ENCODE results near the gene LENG1.
A peak's percentile ranks its signal among the peaks of the same experiment; 100 is the strongest.

LENG1 gene

DNA sequence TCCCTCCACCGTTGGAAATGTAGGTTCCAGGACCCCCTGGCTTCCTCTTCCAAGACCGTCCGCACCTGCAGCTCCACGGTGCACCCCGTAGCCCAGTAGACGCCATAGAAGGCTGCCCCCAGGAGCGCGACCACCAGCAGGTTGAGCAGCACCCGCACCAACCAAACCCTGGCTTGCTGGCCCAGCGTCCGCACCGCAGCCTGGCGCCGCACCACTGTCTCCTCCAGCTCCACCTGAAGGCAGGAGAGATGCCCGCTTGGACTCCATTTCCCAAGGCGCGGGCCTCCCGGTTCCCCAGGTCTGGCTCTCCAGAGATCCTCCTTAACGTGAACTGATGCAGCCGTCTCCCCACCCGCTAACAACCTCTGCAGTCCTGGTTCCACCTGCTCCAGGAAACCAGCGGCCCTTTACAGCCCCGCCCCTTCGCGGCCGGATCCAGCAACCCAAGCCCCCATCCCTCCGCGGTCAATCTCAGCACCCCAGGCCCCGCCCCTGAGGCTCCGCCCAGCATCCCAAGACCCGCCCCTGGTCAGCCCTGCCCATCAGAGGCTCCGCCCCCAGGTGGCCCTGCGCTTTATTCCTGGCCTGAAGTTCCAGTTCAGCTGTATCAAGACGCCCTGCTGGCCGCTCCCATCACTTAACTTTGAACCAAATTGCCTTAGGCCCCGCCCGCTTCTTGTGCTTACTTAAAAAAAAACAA is 5.0 kb upstream of the LENG1 start:
- peak; percentile 60 for DNase-seq (ENCODE audit: low spot score)

DNA sequence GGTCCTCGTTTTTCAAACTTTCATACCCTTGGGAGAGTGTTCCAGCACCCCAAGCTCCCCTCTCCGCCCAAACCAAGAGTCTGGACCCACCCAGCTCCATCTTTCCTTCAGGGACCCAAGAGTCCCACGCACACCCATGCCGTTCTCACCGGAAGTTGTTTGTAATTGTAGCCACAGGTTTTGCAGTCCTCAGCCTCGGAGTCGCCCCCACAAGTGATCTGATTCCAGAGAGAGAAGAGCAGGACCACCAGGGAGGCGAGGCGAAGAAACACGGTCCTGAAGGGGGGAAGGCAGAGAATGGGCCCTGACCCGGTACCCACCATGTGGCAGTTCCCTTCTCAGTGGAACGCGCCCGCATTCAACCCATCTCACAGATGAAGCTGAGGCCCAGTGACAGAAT is 3.4 kb upstream of the LENG1 start:
- no peak for DNase-seq (ENCODE audit: low spot score)

DNA sequence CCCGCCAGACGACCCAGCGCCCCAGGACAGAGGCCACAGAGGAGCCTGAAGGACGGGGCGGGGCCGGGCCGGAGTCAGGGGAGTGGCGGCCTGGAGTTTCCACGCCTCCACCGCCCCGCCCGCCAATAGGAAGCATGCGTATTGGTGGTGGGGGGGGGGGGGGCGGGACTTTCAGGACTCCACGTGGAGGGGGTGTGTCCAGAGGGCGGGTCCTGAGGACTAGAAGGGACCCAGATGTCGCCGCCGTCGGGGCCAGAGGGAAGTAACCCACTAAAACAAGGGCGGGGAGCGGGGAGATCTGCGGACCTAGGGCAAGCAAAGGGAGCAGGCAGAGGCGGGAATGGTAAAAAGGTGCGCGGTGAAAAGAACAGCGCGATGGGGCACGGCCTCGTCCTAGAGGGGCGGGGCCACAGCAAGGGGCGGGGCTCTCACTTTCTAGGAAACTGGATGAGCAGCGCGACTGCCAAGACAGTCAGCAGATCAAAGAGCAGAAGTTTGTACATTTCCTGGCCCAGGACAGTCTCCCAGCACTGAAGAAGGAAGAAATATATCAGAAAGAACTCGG is 2.8 kb upstream of the LENG1 start:
- peak; percentile 94 for DNase-seq (ENCODE audit: low spot score)

DNA sequence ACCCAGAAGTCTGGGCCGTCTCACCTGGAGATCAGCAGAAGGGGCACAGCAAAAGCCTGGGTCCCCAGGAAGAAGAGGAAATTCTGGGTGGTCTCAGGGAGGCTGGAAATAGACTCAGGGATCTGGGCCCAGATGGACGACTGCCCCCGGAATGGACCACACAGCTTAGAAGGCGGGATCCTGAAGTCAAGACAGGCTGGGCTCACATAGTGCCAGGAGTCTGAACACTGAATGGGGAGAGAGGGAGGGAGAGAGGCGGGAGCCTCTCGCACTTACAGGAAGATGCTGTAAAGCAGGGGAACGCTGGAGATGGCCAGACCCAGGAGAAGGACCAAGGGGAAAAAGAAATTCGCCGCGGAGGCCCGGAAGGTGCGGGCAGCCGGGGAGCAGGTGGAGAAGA is 1.3 kb upstream of the LENG1 start:
- DNase-seq (ENCODE audit: low spot score): no peak

DNA sequence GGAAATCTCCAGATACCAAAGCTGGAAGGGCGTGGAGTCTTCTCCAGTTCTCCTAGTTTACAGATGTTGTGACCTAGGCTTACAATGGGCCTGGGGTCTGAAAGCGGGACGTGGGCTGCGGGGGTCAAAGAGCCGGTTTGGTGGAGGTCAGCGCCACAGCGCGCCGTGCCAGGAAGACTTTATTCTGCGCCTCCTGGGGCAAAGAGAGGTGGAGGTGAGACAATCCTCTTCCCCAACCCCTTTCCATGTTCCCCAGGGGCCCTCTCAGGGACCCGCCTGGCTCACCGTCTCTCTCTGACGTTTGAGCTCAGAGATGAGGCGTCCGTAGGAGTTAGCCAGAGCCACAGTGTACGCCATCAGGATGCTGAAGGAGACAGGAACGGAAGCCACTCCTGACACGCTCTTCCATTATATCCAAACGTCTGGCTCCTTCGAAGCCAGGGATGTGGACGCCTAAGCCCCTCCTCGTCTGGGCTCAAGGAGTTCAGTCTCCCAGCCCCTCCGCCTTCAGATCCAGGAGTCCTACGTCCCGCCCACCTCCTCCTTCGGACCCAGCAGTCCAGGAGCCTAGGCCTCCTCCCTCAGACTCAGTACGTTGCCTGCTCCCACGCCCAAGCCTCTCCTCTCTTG is 776 bp upstream of the LENG1 start:
- DNase-seq (ENCODE audit: low spot score): no peak

DNA sequence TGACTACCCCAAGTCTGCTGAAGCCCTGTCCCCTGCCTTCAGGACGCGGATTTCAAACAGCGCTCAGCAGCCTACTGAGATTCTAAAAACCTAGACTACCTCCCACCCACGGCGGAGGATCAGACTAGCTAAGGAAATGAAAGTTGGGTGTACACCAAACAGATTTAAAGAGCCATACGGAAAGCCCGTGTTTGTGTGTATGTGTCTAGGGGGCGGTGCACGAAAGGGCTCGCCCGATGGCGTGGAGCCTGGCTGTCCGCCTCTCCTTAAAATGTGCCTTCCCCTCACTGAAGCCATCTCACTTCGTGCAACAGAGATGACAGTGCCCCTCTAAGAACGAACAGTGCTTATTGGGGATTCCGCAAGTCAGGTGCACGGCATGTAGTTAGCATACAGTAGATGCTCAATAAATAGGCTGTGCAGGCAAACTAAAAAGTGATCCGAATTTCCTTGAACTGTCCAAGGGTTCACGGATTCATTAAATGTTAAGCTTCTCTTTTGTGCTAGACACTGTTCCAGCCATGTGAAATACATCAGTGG is 639 bp downstream of the LENG1 start:
- DNase-seq (ENCODE audit: low spot score): peak; percentile 44

DNA sequence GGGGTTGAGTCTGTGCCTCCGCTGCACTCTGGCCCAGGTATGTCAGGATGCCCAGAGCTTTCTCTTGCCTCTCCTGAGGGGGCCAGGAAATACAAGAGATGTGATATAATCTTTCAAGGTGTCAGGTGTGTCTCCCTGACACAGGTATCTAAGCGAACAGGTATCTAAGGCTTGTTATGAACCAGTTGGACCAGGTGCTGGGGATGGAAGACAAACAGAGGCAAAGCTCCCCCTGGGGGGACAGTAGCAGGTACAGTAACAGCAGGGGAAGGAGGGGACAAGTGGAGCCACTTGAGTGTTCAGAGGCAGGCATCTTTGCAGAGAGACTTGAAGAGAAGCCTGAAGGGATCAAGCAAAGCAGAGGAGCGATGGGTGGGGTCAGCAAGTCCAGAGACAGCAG is 2.6 kb downstream of the LENG1 start:
- DNase-seq (ENCODE audit: low spot score): no peak

DNA sequence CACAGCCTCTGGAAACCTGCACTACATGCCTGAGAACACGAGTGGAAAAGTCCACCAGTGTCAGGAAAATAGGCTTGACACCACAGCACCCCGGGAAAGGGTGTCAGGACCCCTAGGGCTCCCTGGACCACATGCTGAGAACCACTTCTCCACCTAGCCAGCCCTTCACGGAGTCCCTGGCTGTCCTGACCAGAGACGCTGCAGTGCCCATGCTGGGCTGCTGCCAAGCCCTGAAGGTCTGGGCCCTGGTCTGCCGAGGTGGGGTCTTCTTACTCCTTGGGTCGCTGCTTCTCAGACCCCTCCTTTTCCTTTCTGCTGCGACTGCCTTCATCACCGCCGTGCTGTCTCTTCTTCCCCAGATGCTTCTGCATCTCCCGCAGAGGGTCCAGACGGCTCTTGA is 3.0 kb downstream of the LENG1 start:
- DNase-seq (ENCODE audit: low spot score): no peak

DNA sequence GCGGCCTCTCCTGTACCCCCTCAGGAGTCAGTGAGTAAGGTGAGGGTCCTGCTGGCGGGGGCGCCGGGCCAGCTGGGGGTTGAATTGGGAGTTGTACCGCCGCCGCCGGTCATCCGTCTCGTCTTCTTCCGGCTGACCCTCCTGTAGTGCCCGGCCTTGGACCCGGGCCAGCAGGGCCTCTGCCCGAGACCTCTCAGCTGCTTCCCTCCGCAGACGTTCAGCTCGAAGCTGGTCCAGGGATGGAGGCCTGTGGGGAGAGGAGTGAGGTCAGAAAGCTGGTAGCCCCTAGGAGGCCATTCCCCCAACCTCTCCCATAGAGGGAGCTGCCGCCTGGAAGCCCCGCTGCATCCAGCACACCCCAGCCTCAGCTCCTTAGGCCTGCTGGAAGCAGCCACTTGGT is 3.8 kb downstream of the LENG1 start:
- no peak for DNase-seq (ENCODE audit: low spot score)

DNA sequence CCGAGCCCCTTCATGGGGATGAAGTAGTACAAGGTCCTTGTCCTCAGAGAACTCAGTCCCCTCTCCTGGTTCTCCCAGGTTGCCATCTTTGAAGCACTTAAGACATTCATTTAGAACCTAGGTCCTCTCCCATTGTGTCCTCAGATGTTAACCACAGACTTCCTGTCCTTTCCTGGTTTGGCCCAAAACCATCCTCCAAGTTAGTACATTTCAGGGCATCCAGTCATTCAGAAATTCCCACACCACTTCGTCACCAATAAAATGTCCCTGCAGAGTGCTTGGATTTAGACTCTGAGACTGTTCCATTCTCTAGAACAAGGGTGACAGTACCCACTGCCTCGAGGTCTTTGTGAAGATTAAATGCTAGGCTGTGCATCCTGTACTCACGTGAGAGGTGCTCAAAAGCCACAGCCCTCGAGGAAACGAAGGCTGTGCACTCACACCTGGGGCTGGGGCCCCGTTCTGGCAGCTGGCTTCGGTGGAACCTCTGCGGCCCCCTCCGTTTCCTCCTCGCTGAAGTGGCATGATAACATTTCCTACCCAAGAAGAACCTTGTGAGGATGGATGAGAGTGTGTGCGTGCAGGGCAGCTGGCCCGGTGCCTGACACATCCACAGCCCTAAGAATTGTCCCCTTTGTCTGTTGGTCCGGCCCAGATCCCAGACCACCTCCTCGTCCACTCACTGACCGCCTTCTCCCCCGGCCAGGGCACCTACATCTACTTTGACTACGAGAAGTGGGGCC is 4.7 kb downstream of the LENG1 start:
- DNase-seq (ENCODE audit: low spot score): peak; percentile 48

DNA sequence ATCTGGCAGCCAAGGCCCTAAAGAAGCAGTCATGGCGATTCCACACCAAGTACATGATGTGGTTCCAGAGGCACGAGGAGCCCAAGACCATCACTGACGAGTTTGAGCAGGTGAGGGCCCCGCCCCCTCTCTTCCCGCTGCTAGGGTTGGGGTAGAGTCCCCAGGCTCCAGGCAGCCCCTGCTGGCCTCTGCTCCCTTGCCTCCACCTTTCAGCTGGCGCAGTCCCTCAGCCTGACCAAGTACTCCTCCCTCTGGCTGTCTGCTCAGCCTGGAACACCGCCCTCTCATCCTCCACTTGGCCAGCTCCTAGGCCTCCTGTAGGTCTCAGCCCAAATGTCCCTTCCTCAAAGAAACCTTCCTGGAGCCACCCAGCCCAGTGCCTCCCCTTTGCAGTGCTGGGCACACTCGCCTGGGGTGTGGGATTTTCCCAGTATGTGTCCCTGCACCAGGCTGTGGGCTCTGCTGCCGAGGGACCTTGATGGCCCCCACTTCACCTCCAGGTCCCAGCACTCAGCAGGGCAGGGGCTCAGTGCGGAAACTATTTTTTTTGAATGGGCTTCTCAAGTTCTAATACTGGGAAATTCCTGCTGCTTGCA is 5.7 kb downstream of the LENG1 start:
- no peak for DNase-seq (ENCODE audit: low spot score)

DNA sequence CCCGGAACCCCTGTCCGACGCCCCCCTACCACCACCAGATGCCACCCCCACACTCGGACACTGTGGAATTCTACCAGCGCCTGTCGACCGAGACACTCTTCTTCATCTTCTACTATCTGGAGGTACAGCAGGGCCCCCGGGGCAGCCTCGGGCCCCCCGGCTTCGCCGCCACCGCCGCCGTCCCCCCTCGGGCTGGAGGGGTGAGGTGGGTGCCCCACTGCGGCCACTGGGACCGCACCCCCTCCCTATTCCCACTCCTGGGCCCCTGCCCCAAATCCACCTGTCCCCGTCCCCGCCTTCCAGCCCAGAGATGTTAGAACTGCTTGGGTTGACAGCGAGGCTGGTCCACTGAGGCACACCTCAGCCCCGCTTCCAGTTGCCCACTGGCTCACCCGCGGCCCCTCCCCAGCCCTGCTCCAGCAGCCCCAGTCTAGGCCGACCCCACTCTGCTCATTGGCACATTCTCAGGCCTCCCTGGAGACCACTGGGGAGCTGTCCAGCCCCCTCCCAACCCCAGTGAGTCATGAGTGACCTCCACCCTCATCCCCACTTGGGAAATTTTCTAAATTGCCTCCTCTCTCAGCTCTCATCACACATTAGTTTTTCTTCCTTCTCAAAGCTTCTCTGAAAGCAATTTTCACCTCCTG is 6.5 kb downstream of the LENG1 start:
- DNase-seq (ENCODE audit: low spot score): no peak

DNA sequence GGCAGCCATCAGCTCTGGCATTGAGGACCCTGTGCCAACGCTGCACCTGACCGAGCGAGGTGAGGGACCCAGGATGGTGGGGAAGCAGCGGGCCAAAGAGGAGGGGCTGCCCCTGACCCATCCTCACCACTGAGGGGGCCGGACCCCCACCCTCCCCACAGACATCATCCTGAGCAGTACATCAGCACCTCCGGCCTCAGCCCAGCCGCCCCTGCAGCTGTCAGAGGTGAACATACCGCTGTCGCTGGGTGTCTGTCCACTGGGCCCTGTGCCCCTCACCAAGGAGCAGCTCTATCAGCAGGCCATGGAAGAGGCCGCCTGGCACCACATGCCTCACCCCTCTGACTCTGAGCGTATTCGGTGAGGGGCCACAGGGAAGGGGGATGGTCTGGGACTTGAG is 7.3 kb downstream of the LENG1 start:
- DNase-seq (ENCODE audit: low spot score): no peak

DNA sequence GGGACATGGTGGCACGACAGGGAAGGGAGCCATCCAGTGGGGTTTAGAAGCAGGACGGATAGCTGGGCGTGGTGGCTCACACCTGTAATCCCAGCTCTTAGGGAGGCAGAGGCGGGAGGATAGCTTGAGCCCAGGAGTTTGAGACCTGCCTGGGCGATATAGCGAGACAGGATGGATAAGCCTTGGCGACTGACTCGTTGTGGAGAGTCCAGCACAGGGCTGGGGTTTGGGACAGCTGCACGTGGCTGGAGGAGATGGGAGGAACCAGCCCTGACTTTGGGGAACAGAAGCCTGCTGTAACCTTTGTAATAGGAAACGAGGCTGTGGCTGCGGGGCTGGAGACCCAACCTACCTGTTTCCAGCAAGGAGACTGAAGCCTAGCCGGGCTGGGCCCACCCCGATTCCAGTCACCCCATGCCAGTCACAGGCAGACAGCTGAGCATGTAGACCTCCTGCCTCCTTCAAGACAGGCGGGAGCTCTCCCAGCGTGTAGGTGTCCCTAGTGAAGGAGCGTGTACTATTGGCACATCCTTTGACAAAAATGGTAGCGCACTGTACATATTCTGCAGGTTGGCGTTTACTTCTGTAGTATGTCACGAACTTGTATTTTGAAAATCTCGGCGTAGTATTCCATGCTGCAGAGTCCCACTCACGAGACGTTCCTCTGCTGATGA is 8.0 kb downstream of the LENG1 start:
- no peak for DNase-seq (ENCODE audit: low spot score)

DNA sequence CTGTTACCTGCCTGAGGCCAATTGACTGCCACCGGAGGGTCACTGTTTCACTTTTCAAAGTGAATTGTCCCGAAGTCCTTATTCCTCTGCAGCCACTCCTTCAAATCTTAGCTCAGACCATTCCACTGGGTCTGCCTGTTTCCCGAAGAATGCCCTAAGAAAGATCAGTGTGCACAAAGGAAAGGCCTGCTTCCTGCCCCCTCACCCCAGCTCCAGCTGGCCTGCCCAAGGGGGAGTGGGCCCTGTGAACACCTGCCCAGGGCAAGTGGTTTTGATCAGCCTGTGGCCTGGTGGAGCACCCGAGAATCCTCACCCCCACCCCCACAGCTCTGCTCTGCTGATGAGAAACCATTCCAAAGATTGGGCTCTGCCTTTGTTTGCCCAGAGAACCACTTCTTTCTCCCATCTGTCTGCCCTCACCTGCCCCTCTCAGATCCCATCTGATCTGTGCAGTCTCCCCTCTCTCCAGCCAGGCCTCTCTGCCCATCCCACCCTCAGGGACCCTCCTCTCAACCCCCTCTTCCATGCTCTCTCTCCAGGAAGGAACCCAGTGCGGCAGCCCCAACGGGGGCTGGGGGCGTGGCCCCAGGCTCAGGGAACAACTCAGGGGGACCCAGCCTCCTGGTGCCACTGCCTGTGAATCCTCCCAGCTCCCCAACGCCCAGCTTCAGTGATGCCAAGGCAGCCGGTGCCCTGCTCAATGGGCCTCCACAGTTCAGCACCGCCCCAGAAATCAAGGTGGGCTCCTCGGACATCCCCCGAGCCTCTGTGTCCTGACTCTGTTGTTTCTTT is 10.3 kb downstream of the LENG1 start:
- DNase-seq (ENCODE audit: low spot score): no peak

DNA sequence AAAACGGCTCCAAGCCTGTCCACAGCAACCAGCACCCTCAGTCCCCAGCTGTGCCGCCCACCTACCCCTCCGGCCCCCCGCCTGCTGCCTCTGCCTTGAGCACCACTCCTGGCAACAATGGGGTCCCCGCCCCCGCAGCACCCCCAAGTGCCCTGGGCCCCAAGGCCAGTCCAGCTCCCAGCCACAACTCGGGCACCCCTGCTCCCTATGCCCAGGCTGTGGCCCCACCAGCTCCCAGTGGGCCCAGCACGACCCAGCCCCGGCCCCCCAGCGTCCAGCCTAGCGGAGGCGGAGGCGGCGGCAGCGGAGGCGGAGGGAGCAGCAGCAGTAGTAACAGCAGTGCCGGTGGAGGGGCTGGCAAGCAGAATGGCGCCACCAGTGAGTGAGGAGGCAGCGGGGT is 11.4 kb downstream of the LENG1 start:
- no peak for DNase-seq (ENCODE audit: low spot score)

DNA sequence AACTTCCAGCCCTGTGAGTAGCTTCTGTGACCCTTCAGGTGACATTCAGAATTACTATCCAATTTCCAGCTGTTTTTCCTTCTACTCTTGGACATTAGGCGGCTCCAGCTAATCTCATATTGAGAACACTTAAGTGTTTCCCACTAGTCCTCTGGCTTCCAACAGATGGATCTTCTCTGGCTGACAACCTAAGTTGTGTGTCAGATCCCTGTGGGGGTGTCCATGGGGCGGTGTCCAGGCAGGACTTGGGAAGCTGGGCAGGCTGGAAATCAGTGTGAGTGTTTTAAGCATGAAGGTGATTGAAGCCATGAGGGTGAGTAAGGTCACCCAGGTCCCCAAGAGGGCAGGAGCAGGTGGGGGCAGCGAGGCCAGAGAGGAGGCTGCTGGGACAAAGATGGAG is 11.8 kb downstream of the LENG1 start:
- no peak for DNase-seq (ENCODE audit: low spot score)

DNA sequence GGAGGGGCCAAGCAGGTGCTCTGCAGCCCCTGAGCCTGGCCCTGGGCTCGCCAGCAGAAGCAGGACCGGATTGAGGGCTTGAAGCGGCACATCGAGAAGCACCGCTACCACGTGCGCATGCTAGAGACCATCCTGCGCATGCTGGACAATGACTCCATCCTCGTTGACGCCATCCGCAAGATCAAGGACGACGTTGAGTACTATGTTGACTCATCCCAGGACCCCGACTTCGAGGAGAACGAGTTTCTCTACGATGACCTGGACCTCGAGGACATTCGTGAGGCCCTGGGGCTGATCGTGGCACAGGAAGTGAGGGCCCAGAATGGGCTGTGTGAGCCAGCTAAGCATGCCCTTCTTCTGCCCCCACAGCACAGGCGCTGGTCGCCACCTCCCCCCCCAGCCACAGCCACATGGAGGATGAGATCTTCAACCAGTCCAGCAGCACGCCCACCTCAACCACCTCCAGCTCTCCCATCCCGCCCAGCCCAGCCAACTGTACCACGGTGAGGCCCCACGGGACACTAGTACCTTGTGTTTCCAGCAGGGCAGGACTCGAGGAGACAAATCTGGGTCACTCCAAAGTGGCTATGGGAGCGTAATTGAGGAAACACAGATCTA is 13.9 kb downstream of the LENG1 start:
- DNase-seq (ENCODE audit: low spot score): no peak

DNA sequence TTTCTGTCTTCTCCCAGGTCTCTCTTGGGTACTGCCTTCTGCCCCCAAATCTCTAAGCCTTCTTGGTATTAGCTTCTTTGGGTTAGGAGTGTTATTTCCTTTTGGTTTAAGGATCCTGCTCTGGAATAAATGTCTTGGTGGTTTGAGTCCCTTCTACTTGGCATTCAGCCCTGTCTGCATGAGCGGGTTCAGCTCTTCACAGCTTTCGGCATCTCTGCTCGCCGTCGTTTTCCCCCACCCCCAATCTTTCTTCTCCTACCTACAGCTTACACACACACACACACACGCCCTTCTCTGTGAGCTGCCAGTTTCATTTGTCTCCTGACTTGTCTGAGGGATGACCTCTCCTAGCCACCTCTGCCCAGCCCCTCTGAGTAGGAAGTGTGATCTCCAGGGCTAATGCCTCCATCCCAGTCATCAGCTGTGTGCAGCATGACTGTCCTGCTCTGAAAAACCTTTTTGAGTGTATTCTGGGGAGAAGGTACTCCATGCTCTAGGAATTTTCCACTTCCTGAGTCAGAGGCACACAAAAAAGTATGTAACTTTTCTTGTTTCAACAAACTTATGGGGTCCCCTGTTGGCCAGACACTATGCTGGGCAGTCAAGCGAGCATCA is 17.2 kb downstream of the LENG1 start:
- no peak for DNase-seq (ENCODE audit: low spot score)

DNA sequence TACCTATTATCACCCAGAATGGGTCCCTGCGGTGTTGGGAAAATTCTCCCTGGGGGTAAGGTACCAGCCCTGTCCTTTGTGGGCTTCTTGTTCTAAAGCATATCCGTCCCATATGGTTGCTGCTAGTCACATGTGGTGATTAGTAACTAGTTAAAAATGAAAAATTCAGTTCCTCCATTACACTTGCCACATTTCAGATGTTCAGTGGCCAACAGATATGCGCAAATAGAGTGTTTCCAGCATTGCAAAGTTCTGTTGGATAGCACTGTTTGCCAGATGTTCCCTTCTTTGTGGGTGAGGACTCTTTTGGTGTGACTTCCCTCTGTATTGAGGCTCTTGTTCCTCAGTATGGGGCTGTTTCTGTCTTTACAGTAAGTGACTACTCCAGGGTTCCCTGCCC is 18.2 kb downstream of the LENG1 start:
- peak; percentile 56 for DNase-seq (ENCODE audit: low spot score)

Data from AG20443 (cell line).